Activated naive CD8-positive, alpha-beta T cell treated with anti-CD3 and anti-CD28 coated beads for 36 hours (primary cell): ENCODE results near the gene NCAM1. TPM values are rescaled to one million over a fixed set of nuclear protein-coding genes. Genes with fewer than 3 reads are reported as not detected.

Source experiments
- DNase-seq: peaks from one replicate; pipeline ENCODE4 v3.0.0; 2021
- H3K27ac Mint-ChIP-seq: one replicate; pipeline ENCODE4 v1.8.0; 2022; ENCODE audit warnings: mild to moderate bottlenecking, moderate library complexity, mixed read lengths
- H3K27me3 Mint-ChIP-seq: one replicate; pipeline ENCODE4 v1.8.0; 2022; ENCODE audit warnings: mild to moderate bottlenecking, mixed read lengths
- H3K36me3 Mint-ChIP-seq: one replicate; pipeline ENCODE4 v1.8.0; 2021; ENCODE audit warnings: mild to moderate bottlenecking, mixed read lengths
- H3K4me1 Mint-ChIP-seq: one replicate; pipeline ENCODE4 v1.8.0; 2021; ENCODE audit warnings: mixed read lengths
- H3K4me3 Mint-ChIP-seq: one replicate; pipeline ENCODE4 v1.8.0; 2022; ENCODE audit warnings: mild to moderate bottlenecking, moderate library complexity, mixed read lengths
- H3K9me3 Mint-ChIP-seq: one replicate; pipeline ENCODE4 v1.8.0; 2022; ENCODE audit warnings: mixed read lengths
- total RNA-seq, 2 experiments: library from RNA; stranded (reverse); gene quantifications; one replicate each; pipeline ENCODE4 v1.2.3, GENCODE V29; 2021

The NCAM1 gene
- total RNA-seq, 2 experiments from 2014 or later, result 0.16 TPM; not detected in 1

DNA sequence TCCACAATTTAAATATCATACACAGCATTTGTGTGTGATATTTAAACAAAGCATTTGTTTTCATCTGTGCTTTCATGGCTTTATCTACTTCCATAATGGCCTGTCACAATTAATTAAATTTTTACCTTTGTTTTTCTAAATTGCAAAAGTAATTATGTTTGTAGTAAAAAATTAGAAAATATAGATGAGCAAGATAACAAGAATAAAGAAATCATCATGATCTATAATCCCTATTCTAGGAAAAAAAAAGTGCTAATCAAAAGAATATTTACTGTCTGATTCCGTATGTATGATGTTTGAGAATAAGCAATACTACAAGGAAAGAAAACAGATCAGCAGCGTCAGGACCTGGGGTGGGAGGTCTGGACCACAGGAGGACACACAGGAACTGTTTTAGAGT lies 149.9 kb downstream of the NCAM1 start:
- Mint-ChIP-seq H3K4me3 (no peak overlapping the region), H3K27ac (no peak overlapping the region), H3K27me3 (peaks cover 16% of the 10 kb centered on the region), H3K36me3 (no peaks in the 10 kb centered on the region), H3K4me1 (no peaks in the 10 kb centered on the region), H3K9me3 (no peaks in the 10 kb centered on the region)
- DNase-seq, result no peak

GRCh38 chr11:113112307-113112706 lies 151.1 kb downstream of the NCAM1 start:
- Mint-ChIP-seq H3K27me3 (peaks cover 12% of the 10 kb centered on the region), H3K4me3 (no peak overlapping the region), H3K36me3 (no peaks in the 10 kb centered on the region), H3K4me1 (no peaks in the 10 kb centered on the region), H3K9me3 (no peaks in the 10 kb centered on the region), H3K27ac (no peak overlapping the region)
- no peak for DNase-seq

- Mint-ChIP-seq H3K9me3 (no peaks in the 10 kb centered on the region), H3K4me3 (no peak overlapping the region), H3K36me3 (no peaks in the 10 kb centered on the region), H3K27me3 (peaks cover 8% of the 10 kb centered on the region), H3K27ac (no peak overlapping the region), H3K4me1 (no peaks in the 10 kb centered on the region)
- no peak for DNase-seq
Measured at GRCh38 chr11:113113801-113114704, 152.8 kb downstream of the NCAM1 start.

DNA sequence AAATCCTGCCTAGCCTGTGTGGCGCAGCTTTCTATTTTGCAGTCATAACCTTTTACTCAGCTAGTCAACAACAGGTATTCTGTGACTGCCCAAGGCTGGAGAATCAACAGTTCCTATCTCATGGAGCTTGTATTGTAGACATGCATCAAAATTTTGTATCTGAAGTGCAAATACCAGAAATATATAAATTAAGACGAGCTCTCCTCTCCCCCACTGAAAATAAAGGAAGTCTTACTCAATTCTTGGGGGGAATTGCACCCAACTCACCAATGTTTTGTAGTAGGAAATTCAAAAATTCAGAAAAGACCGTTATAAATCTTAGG lies 153.4 kb downstream of the NCAM1 start:
- Mint-ChIP-seq H3K36me3 (no peaks in the 10 kb centered on the region), H3K27ac (no peak overlapping the region), H3K4me3 (no peak overlapping the region)

GRCh38 chr11:113118104-113118503 lies 156.9 kb downstream of the NCAM1 start:
- Mint-ChIP-seq H3K27me3 (peaks cover 13% of the 10 kb centered on the region), H3K9me3 (no peaks in the 10 kb centered on the region), H3K27ac (no peak overlapping the region), H3K4me3 (no peak overlapping the region), H3K36me3 (no peaks in the 10 kb centered on the region), H3K4me1 (no peaks in the 10 kb centered on the region)
- DNase-seq, result no peak

More for the DNA sequence above, 153.4 kb downstream of the NCAM1 start:
- Mint-ChIP-seq H3K27me3 (peaks cover 8% of the 10 kb centered on the region), H3K9me3 (no peaks in the 10 kb centered on the region), H3K4me1 (no peaks in the 10 kb centered on the region)
- no peak for DNase-seq

GRCh38 chr11:113119074-113119473 lies 157.9 kb downstream of the NCAM1 start:
- no peak for DNase-seq
- Mint-ChIP-seq H3K36me3 (no peaks in the 10 kb centered on the region), H3K9me3 (no peaks in the 10 kb centered on the region), H3K4me1 (no peaks in the 10 kb centered on the region), H3K27ac (no peak overlapping the region), H3K4me3 (no peak overlapping the region), H3K27me3 (peaks cover 5% of the 10 kb centered on the region)

DNA sequence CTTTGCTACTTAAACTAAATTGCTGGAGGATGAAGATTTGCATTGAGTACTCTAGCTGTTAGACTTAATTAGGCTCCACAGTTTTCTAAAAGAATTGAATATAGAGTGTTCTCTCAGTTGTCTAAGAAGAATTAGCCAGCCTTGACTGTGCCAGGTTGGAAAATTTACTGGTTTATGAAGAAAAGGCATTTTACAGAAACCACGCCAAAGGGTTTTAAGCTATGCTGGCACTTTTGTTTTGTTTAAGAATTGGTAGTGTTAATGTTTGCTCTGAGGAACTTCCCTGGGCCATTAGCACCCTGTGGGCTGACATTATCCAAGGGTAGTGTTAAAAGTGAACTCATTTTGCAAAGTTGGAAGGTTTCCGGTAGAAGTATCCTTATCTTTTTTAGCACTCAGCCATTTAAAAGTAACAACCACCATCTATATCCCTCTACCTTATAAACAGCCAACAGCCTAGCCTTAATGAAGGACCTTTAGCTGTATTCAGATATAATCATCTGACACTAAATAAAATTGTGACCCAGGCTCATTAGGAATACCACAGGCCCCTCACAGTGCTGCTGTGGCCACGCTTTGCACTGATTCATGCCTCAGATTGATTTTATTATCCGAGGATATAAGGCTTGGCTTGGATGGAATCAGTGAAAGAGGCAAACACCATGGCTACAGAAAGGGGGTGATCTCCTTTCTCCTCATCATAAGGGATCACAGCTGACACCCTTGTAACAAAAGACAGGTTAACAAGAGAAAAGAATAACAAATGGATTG lies 158.9 kb downstream of the NCAM1 start:
- no peak for DNase-seq
- H3K4me3 Mint-ChIP-seq, result no peak overlapping the region
- H3K4me1 Mint-ChIP-seq, result no peaks in the 10 kb centered on the region
- H3K27ac Mint-ChIP-seq, result no peak overlapping the region
- H3K9me3 Mint-ChIP-seq, result no peaks in the 10 kb centered on the region
- H3K36me3 Mint-ChIP-seq, result no peaks in the 10 kb centered on the region
- peaks cover 5% of the 10 kb centered on the region for H3K27me3 Mint-ChIP-seq

GRCh38 chr11:113121746-113122145 lies 160.5 kb downstream of the NCAM1 start:
- H3K4me1 Mint-ChIP-seq, result no peaks in the 10 kb centered on the region
- H3K27ac Mint-ChIP-seq, result no peak overlapping the region
- no peaks in the 10 kb centered on the region for H3K9me3 Mint-ChIP-seq
- no peaks in the 10 kb centered on the region for H3K36me3 Mint-ChIP-seq
- DNase-seq, result no peak
- no peak overlapping the region for H3K4me3 Mint-ChIP-seq
- H3K27me3 Mint-ChIP-seq, result peaks cover 5% of the 10 kb centered on the region

DNA sequence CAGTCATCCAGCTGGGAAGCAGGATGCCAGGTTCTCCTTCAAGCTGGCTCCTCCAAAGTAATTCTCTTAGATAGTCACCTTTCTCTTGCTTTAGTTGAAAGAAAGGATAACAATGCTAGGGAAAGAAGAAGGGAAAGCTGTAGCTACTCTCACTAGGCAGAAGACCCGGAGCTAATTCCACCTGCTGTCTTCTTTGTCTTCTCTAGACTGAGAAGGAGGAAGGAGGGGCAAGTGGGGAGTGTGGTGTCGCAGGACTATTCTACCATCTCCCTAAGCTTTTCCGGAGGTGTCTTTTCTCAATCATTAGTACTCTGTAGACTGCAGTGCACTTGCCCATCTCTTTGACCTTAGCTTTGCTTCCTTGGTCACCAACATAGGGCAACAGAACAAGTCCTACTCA lies 162.8 kb downstream of the NCAM1 start:
- Mint-ChIP-seq H3K9me3 (no peaks in the 10 kb centered on the region), H3K36me3 (no peaks in the 10 kb centered on the region), H3K4me1 (no peaks in the 10 kb centered on the region), H3K27me3 (peaks cover 5% of the 10 kb centered on the region), H3K27ac (no peak overlapping the region), H3K4me3 (no peak overlapping the region)
- no peak for DNase-seq

DNA sequence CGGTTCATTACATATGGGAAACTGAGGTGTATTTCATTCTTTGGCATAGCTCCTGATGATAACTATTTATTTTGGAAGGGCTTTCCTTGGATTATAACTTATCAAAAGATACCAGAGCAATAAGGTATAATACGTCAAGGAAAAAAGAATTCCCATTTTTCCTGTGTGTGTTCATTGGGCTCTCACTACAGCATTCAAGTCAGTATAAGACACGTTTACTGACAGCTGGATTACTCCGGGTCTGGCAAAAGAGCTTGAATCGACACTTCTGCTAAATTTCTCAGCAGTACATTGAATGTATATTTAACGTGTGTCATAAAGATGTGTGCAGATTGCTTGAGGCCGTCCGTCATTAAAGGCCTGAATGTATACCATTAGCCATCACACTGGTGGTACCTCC lies 163.4 kb downstream of the NCAM1 start:
- H3K27me3 Mint-ChIP-seq, result peaks cover 5% of the 10 kb centered on the region
- H3K36me3 Mint-ChIP-seq, result no peaks in the 10 kb centered on the region
- H3K9me3 Mint-ChIP-seq, result no peaks in the 10 kb centered on the region
- no peak for DNase-seq
- H3K4me1 Mint-ChIP-seq, result no peaks in the 10 kb centered on the region
- no peak overlapping the region for H3K4me3 Mint-ChIP-seq
- no peak overlapping the region for H3K27ac Mint-ChIP-seq

- no peaks in the 10 kb centered on the region for H3K4me1 Mint-ChIP-seq
- no peaks in the 10 kb centered on the region for H3K36me3 Mint-ChIP-seq
- H3K4me3 Mint-ChIP-seq, result no peak overlapping the region
- DNase-seq, result no peak
- no peaks in the 10 kb centered on the region for H3K9me3 Mint-ChIP-seq
- no peak overlapping the region for H3K27ac Mint-ChIP-seq
- peaks cover 1% of the 10 kb centered on the region for H3K27me3 Mint-ChIP-seq
Measured at GRCh38 chr11:113129261-113129992, 168.2 kb downstream of the NCAM1 start.

DNA sequence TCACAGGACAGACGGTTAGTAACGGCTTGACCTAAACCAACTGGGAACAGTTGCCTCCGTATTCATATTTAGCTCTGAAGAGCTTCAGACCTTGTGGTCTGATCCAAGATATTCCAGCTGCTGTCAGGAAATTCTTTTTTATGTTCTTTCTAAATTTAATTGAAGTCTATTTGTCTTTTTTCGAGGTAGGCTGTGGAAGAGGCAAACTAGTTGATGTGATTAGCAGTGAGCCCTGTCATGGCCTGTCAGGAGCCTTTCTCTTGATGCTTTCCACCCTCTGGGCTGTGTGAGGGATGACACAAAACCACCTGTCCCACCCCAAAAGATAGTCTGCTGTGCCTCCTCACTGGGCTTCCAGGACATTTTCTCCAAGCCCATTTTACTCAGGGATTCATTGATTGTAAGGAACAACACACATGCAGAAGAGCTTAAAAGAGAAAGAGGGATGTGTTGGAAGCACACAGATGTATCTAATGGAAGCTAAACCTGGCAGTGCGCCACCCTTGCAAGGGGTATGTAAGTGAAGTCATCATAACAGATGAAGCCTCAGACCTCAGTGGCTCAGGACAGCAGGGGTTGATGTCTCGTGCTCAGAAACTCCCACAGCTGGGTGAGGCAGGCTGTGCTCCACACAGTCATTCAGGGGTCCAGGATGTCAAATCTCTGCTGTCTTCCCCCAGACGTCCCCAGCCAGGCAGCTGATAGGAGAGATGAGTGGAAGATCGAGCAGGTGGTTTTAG lies 170.0 kb downstream of the NCAM1 start:
- no peaks in the 10 kb centered on the region for H3K9me3 Mint-ChIP-seq
- no peak for DNase-seq
- H3K27me3 Mint-ChIP-seq, result peaks cover 9% of the 10 kb centered on the region
- H3K4me3 Mint-ChIP-seq, result no peak overlapping the region
- H3K27ac Mint-ChIP-seq, result no peak overlapping the region
- no peaks in the 10 kb centered on the region for H3K36me3 Mint-ChIP-seq
- H3K4me1 Mint-ChIP-seq, result no peaks in the 10 kb centered on the region

GRCh38 chr11:113133071-113133470 lies 171.9 kb downstream of the NCAM1 start:
- H3K9me3 Mint-ChIP-seq, result no peaks in the 10 kb centered on the region
- no peak overlapping the region for H3K27ac Mint-ChIP-seq
- no peaks in the 10 kb centered on the region for H3K4me1 Mint-ChIP-seq
- peaks cover 20% of the 10 kb centered on the region for H3K27me3 Mint-ChIP-seq
- no peak for DNase-seq
- no peak overlapping the region for H3K4me3 Mint-ChIP-seq
- H3K36me3 Mint-ChIP-seq, result no peaks in the 10 kb centered on the region

GRCh38 chr11:113134626-113135025 lies 173.4 kb downstream of the NCAM1 start:
- Mint-ChIP-seq H3K36me3 (no peaks in the 10 kb centered on the region), H3K4me1 (no peaks in the 10 kb centered on the region), H3K27ac (no peak overlapping the region), H3K4me3 (no peak overlapping the region), H3K9me3 (no peaks in the 10 kb centered on the region), H3K27me3 (peaks cover 30% of the 10 kb centered on the region)
- DNase-seq, result no peak
